ENCODE measurements around the gene C12orf76. TPM values are rescaled to one million over a fixed set of nuclear protein-coding genes. Genes with fewer than 3 reads are reported as not detected.

C12orf76 gene
- total and polyA plus RNA-seq, 2 of the 13 experiments (the other 11 are each of a cell fraction or from before 2014, with no cell fraction given): 15.8 to 38.4 TPM

GRCh38 chr12:110090266-110091135 is 42.2 kb upstream of the C12orf76 start (continued):
- TF ChIP-seq, protein P1, sequence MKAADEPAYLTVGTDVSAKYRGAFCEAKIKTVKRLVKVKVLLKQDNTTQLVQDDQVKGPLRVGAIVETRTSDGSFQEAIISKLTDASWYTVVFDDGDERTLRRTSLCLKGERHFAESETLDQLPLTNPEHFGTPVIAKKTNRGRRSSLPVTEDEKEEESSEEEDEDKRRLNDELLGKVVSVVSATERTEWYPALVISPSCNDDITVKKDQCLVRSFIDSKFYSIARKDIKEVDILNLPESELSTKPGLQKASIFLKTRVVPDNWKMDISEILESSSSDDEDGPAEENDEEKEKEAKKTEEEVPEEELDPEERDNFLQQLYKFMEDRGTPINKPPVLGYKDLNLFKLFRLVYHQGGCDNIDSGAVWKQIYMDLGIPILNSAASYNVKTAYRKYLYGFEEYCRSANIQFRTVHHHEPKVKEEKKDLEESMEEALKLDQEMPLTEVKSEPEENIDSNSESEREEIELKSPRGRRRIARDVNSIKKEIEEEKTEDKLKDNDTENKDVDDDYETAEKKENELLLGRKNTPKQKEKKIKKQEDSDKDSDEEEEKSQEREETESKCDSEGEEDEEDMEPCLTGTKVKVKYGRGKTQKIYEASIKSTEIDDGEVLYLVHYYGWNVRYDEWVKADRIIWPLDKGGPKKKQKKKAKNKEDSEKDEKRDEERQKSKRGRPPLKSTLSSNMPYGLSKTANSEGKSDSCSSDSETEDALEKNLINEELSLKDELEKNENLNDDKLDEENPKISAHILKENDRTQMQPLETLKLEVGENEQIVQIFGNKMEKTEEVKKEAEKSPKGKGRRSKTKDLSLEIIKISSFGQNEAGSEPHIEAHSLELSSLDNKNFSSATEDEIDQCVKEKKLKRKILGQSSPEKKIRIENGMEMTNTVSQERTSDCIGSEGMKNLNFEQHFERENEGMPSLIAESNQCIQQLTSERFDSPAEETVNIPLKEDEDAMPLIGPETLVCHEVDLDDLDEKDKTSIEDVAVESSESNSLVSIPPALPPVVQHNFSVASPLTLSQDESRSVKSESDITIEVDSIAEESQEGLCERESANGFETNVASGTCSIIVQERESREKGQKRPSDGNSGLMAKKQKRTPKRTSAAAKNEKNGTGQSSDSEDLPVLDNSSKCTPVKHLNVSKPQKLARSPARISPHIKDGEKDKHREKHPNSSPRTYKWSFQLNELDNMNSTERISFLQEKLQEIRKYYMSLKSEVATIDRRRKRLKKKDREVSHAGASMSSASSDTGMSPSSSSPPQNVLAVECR (CRISPR knock-in tag; IDR thresholded peaks at IDR 0.05; ENCODE audit: borderline replicate concordance): no peak
- TF ChIP-seq ZNF317 (CRISPR knock-in tag; IDR thresholded peaks at IDR 0.05): no peak
- no peak for TF ChIP-seq ZNF530 (CRISPR knock-in tag; IDR thresholded peaks at IDR 0.05; ENCODE audit: low read depth)
- peak; percentile 42 for TF ChIP-seq CTCF (CRISPR knock-in tag; IDR thresholded peaks at IDR 0.05)
- no peak for TF ChIP-seq XRCC5 (optimal IDR thresholded peaks at IDR 0.05; ENCODE audit: low read length)
- no peak for TF ChIP-seq NFRKB (IDR thresholded peaks at IDR 0.05)
- no peak for TF ChIP-seq FOXA1 (IDR thresholded peaks at IDR 0.05)
- TF ChIP-seq FOXA1 (CRISPR knock-in tag; IDR thresholded peaks at IDR 0.05): no peak
- 0 out of 2 replicates have a peak, but pooled peaks have one; percentile 23 for TF ChIP-seq ZMYM2 (CRISPR knock-in tag; IDR thresholded peaks at IDR 0.05)
- no peak for TF ChIP-seq HOMEZ (CRISPR knock-in tag; IDR thresholded peaks at IDR 0.05; ENCODE audit: low read depth)
- no peak for TF ChIP-seq ZZZ3 (CRISPR knock-in tag; IDR thresholded peaks at IDR 0.05; ENCODE audit: borderline replicate concordance)
- 0 out of 2 replicates have a peak, but pooled peaks have one; percentile 57 for TF ChIP-seq ZNF383 (CRISPR knock-in tag; IDR thresholded peaks at IDR 0.05; ENCODE audit: borderline replicate concordance)
- TF ChIP-seq BRD4 (CRISPR knock-in tag; IDR thresholded peaks at IDR 0.05): no peak
- no peak for TF ChIP-seq HOXA7 (CRISPR knock-in tag; IDR thresholded peaks at IDR 0.05)
- peak; percentile 8; the same call in 1 of the 2 replicates for TF ChIP-seq DMAP1 (CRISPR knock-in tag; IDR thresholded peaks at IDR 0.05)
- TF ChIP-seq PPARG (CRISPR knock-in tag; conservative IDR thresholded peaks at IDR 0.05): no peak
- no peak for TF ChIP-seq ZNF33A (CRISPR knock-in tag; IDR thresholded peaks at IDR 0.05; ENCODE audit: borderline replicate concordance)
- no peak for TF ChIP-seq TEAD2 (CRISPR knock-in tag; IDR thresholded peaks at IDR 0.05)
- no peak for TF ChIP-seq AGO2 (optimal IDR thresholded peaks at IDR 0.05; ENCODE audit: low read depth, low read length)
- TF ChIP-seq, protein P2, sequence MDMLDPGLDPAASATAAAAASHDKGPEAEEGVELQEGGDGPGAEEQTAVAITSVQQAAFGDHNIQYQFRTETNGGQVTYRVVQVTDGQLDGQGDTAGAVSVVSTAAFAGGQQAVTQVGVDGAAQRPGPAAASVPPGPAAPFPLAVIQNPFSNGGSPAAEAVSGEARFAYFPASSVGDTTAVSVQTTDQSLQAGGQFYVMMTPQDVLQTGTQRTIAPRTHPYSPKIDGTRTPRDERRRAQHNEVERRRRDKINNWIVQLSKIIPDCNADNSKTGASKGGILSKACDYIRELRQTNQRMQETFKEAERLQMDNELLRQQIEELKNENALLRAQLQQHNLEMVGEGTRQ (IDR thresholded peaks at IDR 0.05; ENCODE audit: low read depth, low read length): no peak
- TF ChIP-seq, protein P2 (CRISPR knock-in tag; IDR thresholded peaks at IDR 0.05; ENCODE audit: borderline replicate concordance): no peak

All from HepG2 (cell line).